ENCODE measurements around the gene KRT79.

- TF ChIP-seq CTCF (IDR thresholded peaks at IDR 0.05; ENCODE audit: insufficient read depth, low read length) = no peak
- TF ChIP-seq REST (IDR thresholded peaks at IDR 0.05; ENCODE audit: insufficient replicate concordance, low read depth) = no peak
Measured at GRCh38 chr12:52873513-52873831, 39.4 kb upstream of the KRT79 start.
